Ramos (cell line): Measurements from ENCODE around the gene GPS2.

Source experiments
- in situ Hi-C: fragments of 300-500 bp; cut with MboI; formaldehyde crosslinking; loops from one replicate; pipeline ENCODE4 v1.14.3; 2022; ENCODE audit warnings: low sequenced_read_pairs; ENCODE audit not compliant: unreplicated experiment

GPS2 gene

GRCh38 chr17:7262935-7263800, 52.0 kb downstream of the GPS2 start:
- in situ Hi-C loops, result no loop called here
